DND-41 (cell line): ENCODE data around the gene CLDN7.
A peak's percentile ranks its signal among the peaks of the same experiment; 100 is the strongest.

ENCODE experiments used
- ATAC-seq: fragments of 200-7000 bp; cut with Tn5 transposase; 3 replicates; pipeline ENCODE4 v1.9.1; 2021; ENCODE audit warnings: low read depth; ENCODE audit not compliant: insufficient read depth
- DNase-seq: peaks from one replicate; pipeline ENCODE4 v3.0.0-alpha.2; 2020
- H2AFZ ChIP-seq: 2 replicates; pipeline ENCODE4 v1.6.0; 2012; ENCODE audit warnings: low read depth, low read length
- H3K27ac ChIP-seq: 2 replicates; pipeline ENCODE4 v1.5.1; 2012; ENCODE audit warnings: low read length, inconsistent platforms
- H3K27me3 ChIP-seq: fragments of 200-600 bp; sonication (generic); 2 replicates; pipeline ENCODE4 v1.6.0; 2012; ENCODE audit warnings: low read length, mild to moderate bottlenecking, inconsistent platforms; ENCODE audit not compliant: insufficient read depth, poor library complexity
- H3K36me3 ChIP-seq: 2 replicates; pipeline ENCODE4 v1.5.1; 2012; ENCODE audit warnings: low read length, inconsistent platforms; ENCODE audit not compliant: insufficient read depth
- H3K4me1 ChIP-seq: 2 replicates; pipeline ENCODE4 v1.5.1; 2012; ENCODE audit warnings: mild to moderate bottlenecking, low read length; ENCODE audit not compliant: insufficient read depth
- H3K4me2 ChIP-seq: 2 replicates; pipeline ENCODE4 v1.6.0; 2012; ENCODE audit warnings: mild to moderate bottlenecking, moderate library complexity, low read length, inconsistent platforms; ENCODE audit not compliant: insufficient read depth
- H3K4me3 ChIP-seq, 2 experiments: fragments of 200-600 bp in 1 of 2; shearing (Covaris generic) in 1 of 2; 2 replicates each; pipeline ENCODE4 v1.5.1; 2012 to 2016; ENCODE audit warnings: inconsistent platforms in 2 of 2, low read length in 2 of 2, mild to moderate bottlenecking in 2 of 2, low read depth in 1 of 2, moderate library complexity in 1 of 2
- H3K79me2 ChIP-seq: 2 replicates; pipeline ENCODE4 v1.6.0; 2012; ENCODE audit warnings: low read length, inconsistent platforms; ENCODE audit not compliant: insufficient read depth
- H3K9ac ChIP-seq: 2 replicates; pipeline ENCODE4 v1.6.0; 2012; ENCODE audit warnings: low read depth, mild to moderate bottlenecking, inconsistent platforms, low read length, moderate library complexity
- H3K9me3 ChIP-seq: 2 replicates; pipeline ENCODE4 v1.5.1; 2012; ENCODE audit warnings: low read length, moderate library complexity, mild to moderate bottlenecking, inconsistent platforms; ENCODE audit not compliant: insufficient read depth, severe bottlenecking
- H4K20me1 ChIP-seq: 2 replicates; pipeline ENCODE4 v1.6.0; 2012; ENCODE audit warnings: low read length; ENCODE audit not compliant: insufficient read depth
- EZH2 ChIP-seq: IDR thresholded peaks from 3 replicates; pipeline ENCODE4 v1.6.1; 2012; ENCODE audit warnings: borderline replicate concordance, low read depth, mild to moderate bottlenecking, moderate library complexity, low read length, inconsistent platforms; ENCODE audit not compliant: severe bottlenecking
- TF ChIP-seq, protein P1 (sequence below): IDR thresholded peaks from 2 replicates; pipeline ENCODE4 v1.5.1; 2012; ENCODE audit warnings: borderline replicate concordance, low read length, moderate library complexity, mild to moderate bottlenecking; ENCODE audit not compliant: poor library complexity, severe bottlenecking; ENCODE audit errors: extremely low read depth

The CLDN7 gene

DNA sequence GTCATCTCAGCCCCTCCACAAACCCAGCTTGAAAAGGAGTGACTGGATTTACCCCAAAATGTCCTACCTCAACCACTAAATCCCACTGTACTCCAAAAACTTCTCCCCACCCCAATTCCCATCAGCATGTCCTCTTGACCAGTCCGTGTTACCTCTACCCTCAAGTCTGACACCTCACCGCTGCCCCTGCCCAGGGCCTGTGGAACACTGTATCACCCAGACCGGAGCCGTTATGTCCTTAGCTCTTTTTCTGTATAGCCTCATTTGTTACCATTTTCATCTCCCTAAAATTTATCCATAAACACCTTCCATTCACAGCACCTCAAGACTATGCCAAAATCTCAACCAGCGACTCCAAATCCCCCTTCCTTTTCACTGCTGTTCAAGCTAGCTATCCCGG is 25.5 kb downstream of the CLDN7 start:
- Histone ChIP-seq H3K79me2 (peaks cover 88% of the 10 kb centered on the region), H3K4me3 (no peak overlapping the region; a peak in 1 of 4 replicates)
- TF ChIP-seq EZH2, result no peak
- TF ChIP-seq, protein P1, sequence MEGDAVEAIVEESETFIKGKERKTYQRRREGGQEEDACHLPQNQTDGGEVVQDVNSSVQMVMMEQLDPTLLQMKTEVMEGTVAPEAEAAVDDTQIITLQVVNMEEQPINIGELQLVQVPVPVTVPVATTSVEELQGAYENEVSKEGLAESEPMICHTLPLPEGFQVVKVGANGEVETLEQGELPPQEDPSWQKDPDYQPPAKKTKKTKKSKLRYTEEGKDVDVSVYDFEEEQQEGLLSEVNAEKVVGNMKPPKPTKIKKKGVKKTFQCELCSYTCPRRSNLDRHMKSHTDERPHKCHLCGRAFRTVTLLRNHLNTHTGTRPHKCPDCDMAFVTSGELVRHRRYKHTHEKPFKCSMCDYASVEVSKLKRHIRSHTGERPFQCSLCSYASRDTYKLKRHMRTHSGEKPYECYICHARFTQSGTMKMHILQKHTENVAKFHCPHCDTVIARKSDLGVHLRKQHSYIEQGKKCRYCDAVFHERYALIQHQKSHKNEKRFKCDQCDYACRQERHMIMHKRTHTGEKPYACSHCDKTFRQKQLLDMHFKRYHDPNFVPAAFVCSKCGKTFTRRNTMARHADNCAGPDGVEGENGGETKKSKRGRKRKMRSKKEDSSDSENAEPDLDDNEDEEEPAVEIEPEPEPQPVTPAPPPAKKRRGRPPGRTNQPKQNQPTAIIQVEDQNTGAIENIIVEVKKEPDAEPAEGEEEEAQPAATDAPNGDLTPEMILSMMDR, result no peak

DNA sequence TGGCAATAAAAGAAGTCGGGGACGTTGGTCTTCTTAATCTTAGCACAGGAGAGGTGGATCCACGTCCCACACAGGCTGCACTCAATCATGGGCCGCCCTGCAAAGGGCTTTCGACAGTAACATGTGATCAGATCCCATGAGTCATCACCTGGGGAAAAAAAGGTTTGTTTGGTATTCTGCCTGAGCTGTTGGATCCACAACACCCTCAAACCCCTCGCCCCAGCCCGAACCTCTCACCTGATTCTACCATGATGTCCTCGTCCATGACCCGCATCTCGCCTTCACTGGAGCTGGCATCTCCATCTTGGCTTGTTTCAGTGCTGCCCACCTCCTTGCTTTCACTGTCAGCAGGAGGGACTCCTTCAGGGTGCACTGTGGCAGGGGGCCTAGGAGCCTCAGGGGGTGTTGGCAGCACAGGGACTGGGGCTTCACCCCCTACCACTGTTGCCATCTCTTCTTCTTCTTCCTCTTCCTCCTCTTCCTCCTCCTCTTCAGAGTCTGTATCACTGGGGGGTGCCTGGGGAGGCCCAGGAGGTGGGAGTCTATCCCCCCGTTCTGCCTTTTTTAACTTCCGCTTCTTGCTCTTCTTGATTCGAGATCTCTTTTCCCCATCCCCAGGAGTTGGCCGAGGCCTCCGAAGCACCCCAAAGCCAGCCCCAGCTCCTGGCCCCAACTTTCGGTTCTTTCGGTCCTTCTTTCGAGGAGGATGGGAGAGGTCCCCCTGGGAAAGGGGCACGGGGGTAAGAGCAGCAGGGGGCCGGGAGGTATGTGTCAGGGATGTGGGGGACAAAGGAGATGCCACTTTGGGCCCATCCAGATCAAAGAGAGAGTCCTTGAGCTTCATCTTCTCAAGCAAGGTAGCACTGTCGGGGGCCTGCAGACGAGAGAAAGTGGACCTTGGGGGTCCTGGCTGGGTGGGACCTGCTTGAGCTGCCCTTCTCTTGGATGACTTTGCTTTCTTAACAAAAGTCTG is 26.3 kb downstream of the CLDN7 start:
- peaks cover 48% of the 10 kb centered on the region for H3K36me3 ChIP-seq
- H3K9ac ChIP-seq, result peak overlapping the region; percentile 90; the same call in 1 of the 2 replicates
- peaks cover 69% of the 10 kb centered on the region for H3K4me1 ChIP-seq
- H3K27me3 ChIP-seq, result no peaks in the 10 kb centered on the region
- H3K9me3 ChIP-seq, result no peaks in the 10 kb centered on the region
- H3K4me2 ChIP-seq, result peak overlapping the region; percentile 99
- peaks cover 40% of the 10 kb centered on the region for H4K20me1 ChIP-seq
- H3K79me2 ChIP-seq, result peaks cover 88% of the 10 kb centered on the region
- no peak overlapping the region for H2AFZ ChIP-seq
- TF ChIP-seq, protein P1, result no peak
- peak overlapping the region; percentile 97 for H3K27ac ChIP-seq
- ATAC-seq (no peak), DNase-seq (no peak)
- 0 out of 4 replicates have a peak overlapping the region, but pooled peaks of 1 of the 2 experiments have one; percentile 83 for H3K4me3 ChIP-seq

More for the DNA sequence above, 25.5 kb downstream of the CLDN7 start:
- H4K20me1 ChIP-seq, result peaks cover 38% of the 10 kb centered on the region
- H3K4me2 ChIP-seq, result peak overlapping the region; percentile 99
- no peaks in the 10 kb centered on the region for H3K9me3 ChIP-seq
- ATAC-seq, result no peak
- H3K27ac ChIP-seq, result peak overlapping the region; percentile 81; the same call in 1 of the 2 replicates
- no peak overlapping the region for H2AFZ ChIP-seq
- DNase-seq, result no peak
- H3K4me1 ChIP-seq, result peaks cover 73% of the 10 kb centered on the region
- H3K36me3 ChIP-seq, result peaks cover 51% of the 10 kb centered on the region
- H3K9ac ChIP-seq, result peak overlapping the region; percentile 88
- no peaks in the 10 kb centered on the region for H3K27me3 ChIP-seq

DNA sequence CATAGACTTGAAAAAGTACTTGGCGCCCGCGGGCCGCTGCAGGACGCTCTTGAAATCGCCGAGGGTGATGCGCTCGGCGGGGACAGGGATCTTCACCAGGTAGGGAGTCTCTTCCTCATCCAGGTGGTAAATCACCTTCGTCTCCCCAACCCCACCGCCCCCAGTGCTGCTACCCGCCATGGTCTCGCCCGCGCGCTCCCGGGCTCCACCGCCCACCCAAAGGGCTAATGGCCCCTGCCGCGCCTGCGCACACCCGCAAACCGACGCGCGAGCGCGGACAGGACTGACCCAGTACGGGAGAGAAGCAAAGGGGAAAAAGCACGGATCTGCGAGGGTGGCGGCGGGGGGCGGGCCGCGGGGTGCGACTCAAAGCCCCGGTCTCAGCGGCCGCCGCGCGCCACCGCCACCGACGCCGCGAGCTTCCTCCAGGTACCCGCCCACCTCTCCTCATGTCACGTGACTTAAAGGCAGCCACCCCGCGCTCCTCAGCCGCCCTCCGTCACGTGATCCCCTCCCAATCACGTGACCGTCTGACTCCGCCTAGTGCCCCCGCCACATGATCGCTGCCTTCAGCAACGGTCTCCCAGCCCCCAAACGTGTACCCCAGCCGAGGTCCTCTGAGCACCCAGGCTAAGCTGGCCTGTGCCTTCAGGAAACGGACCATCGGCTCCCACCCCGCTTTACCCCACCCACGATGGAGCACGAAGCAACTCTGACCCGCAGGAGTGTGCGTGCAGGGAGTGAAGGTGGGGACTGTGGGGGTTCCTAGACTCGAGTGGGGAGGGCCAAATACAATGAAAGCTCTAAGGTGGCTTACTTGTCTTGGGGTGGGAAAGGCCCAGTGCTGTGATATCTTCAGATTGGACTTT is 28.0 kb downstream of the CLDN7 start, which contains the start of gene DVL2:
Gene DVL2, minus strand, starts transcription at position 435 of the 869 bp plus-strand sequence. Its CDS starts 255 bp downstream, at position 180.
- Histone ChIP-seq H3K27me3 (no peaks in the 10 kb centered on the region), H3K9ac (peak within 1 kb of the TSS; percentile 90), H3K79me2 (peaks cover 98% of the 10 kb centered on the region), H3K36me3 (peaks cover 55% of the 10 kb centered on the region), H3K9me3 (no peaks in the 10 kb centered on the region), H3K4me1 (peaks cover 61% of the 10 kb centered on the region), H4K20me1 (peaks cover 57% of the 10 kb centered on the region), H2AFZ (peak within 1 kb of the TSS; percentile 75), H3K4me2 (peak within 1 kb of the TSS; percentile 99), H3K27ac (peak within 1 kb of the TSS; percentile 97), H3K4me3 (peak within 1 kb of the TSS; percentile 83 to 93)
- ATAC-seq (peak; percentile 59), DNase-seq (peak; percentile 96)
- TF ChIP-seq, protein P1, result no peak
- no peak for TF ChIP-seq EZH2
